HepG2 (cell line): Measurements from ENCODE around the gene STX5. TPM values are rescaled to one million over a fixed set of nuclear protein-coding genes. Genes with fewer than 3 reads are reported as not detected.

Experiments used
- CBX2 ChIP-seq, 2 experiments: fragments of 200-600 bp in 1 of 2; sonication (generic); formaldehyde crosslinking in 1 of 2; IDR thresholded peaks; 2 replicates each; pipeline versions ENCODE4 v1.7.0 to v1.8.1; 2018 to 2022; ENCODE audit warnings: low read depth in 2 of 2, low read length in 1 of 2, mild to moderate bottlenecking in 1 of 2, missing genetic modification reagents in 1 of 2
- DPF2 ChIP-seq: sonication (generic); formaldehyde crosslinking; IDR thresholded peaks from 2 replicates; pipeline ENCODE4 v1.4.0; 2020; ENCODE audit warnings: mild to moderate bottlenecking, low read depth, missing genetic modification reagents, borderline replicate concordance
- ELF4 ChIP-seq: sonication (generic); formaldehyde crosslinking; IDR thresholded peaks from 2 replicates; pipeline ENCODE4 v1.5.0; 2020; ENCODE audit warnings: missing genetic modification reagents, mild to moderate bottlenecking, moderate library complexity, borderline replicate concordance
- JUND ChIP-seq: sonication (generic); formaldehyde crosslinking; IDR thresholded peaks from 2 replicates; pipeline ENCODE4 v1.8.0; 2022; ENCODE audit warnings: mild to moderate bottlenecking, missing genetic modification reagents
- TEF ChIP-seq: sonication (generic); formaldehyde crosslinking; IDR thresholded peaks from 2 replicates; pipeline ENCODE4 v1.5.0; 2020; ENCODE audit warnings: missing genetic modification reagents
- ZFP82 ChIP-seq: sonication (generic); formaldehyde crosslinking; IDR thresholded peaks from 2 replicates; pipeline ENCODE4 v1.5.1; 2020; ENCODE audit warnings: mild to moderate bottlenecking, missing genetic modification reagents, borderline replicate concordance
- ZIK1 ChIP-seq: sonication (generic); formaldehyde crosslinking; IDR thresholded peaks from 2 replicates; pipeline ENCODE4 v1.5.0; 2020; ENCODE audit warnings: mild to moderate bottlenecking, low read depth, missing genetic modification reagents, borderline replicate concordance
- ZMYM2 ChIP-seq: sonication (generic); formaldehyde crosslinking; IDR thresholded peaks from 2 replicates; pipeline ENCODE4 v1.8.0; 2022; ENCODE audit warnings: mild to moderate bottlenecking, missing genetic modification reagents
- ZNF142 ChIP-seq: sonication (generic); formaldehyde crosslinking; IDR thresholded peaks from 2 replicates; pipeline ENCODE4 v1.4.0; 2020; ENCODE audit warnings: missing genetic modification reagents
- ZNF20 ChIP-seq: sonication (generic); formaldehyde crosslinking; IDR thresholded peaks from 2 replicates; pipeline ENCODE4 v1.4.0; 2020; ENCODE audit warnings: mild to moderate bottlenecking, moderate library complexity, missing genetic modification reagents
- ZNF510 ChIP-seq: sonication (generic); formaldehyde crosslinking; IDR thresholded peaks from 2 replicates; pipeline ENCODE4 v1.4.0; 2020; ENCODE audit warnings: low read depth, mild to moderate bottlenecking, missing genetic modification reagents
- ZNF570 ChIP-seq: sonication (generic); formaldehyde crosslinking; IDR thresholded peaks from 2 replicates; pipeline ENCODE4 v1.4.0; 2020; ENCODE audit warnings: mild to moderate bottlenecking, missing genetic modification reagents, borderline replicate concordance
- ZNF780A ChIP-seq: sonication (generic); formaldehyde crosslinking; IDR thresholded peaks from 2 replicates; pipeline ENCODE4 v1.8.0; 2022; ENCODE audit warnings: mild to moderate bottlenecking, missing genetic modification reagents, moderate library complexity
- polyA plus RNA-seq, 8 experiments: library from polyadenylated mRNA; depleted of rRNA in 3 of 8; stranded (reverse) in 7 of 8; unstranded in 1 of 8; fragments of >200 nt; fragmentation: Illumina TruSeq in 4 of 8; extraction: Trizol in 4 of 8; gene quantifications; 2 replicates each; pipeline versions ENCODE4 v1.2.1 to v1.2.3, GENCODE V29; 2011 to 2016; ENCODE audit warnings: low read depth in 4 of 8, missing spikeins in 1 of 8, mixed read lengths in 1 of 8; ENCODE audit not compliant: insufficient read depth in 1 of 8
- total RNA-seq, 5 experiments: library from RNA; depleted of rRNA; stranded (reverse); fragments of >200 nt; fragmentation: Illumina TruSeq; extraction: Trizol; gene quantifications; 2 replicates each; pipeline ENCODE4 v1.2.3, GENCODE V29; 2016; ENCODE audit warnings: low read depth in 1 of 5
- TF ChIP-seq, protein P1 (sequence below): sonication (generic); formaldehyde crosslinking; IDR thresholded peaks from 2 replicates; pipeline ENCODE4 v1.9.0; 2021; ENCODE audit warnings: missing genetic modification reagents, borderline replicate concordance
- TF ChIP-seq, protein P2 (sequence below): sonication (generic); formaldehyde crosslinking; IDR thresholded peaks from 2 replicates; pipeline ENCODE4 v1.5.0; 2020; ENCODE audit warnings: mild to moderate bottlenecking, missing genetic modification reagents, borderline replicate concordance

The STX5 gene
- total and polyA plus RNA-seq, 2 of the 13 experiments (the other 11 are each of a cell fraction or from before 2014, with no cell fraction given): 26.9 to 30.0 TPM

- TF ChIP-seq CBX2 (IDR thresholded peaks at IDR 0.05; ENCODE audit: low read depth, low read length): no peak
- TF ChIP-seq CBX2 (CRISPR knock-in tag; IDR thresholded peaks at IDR 0.05; ENCODE audit: low read depth): no peak
- TF ChIP-seq, protein P1, sequence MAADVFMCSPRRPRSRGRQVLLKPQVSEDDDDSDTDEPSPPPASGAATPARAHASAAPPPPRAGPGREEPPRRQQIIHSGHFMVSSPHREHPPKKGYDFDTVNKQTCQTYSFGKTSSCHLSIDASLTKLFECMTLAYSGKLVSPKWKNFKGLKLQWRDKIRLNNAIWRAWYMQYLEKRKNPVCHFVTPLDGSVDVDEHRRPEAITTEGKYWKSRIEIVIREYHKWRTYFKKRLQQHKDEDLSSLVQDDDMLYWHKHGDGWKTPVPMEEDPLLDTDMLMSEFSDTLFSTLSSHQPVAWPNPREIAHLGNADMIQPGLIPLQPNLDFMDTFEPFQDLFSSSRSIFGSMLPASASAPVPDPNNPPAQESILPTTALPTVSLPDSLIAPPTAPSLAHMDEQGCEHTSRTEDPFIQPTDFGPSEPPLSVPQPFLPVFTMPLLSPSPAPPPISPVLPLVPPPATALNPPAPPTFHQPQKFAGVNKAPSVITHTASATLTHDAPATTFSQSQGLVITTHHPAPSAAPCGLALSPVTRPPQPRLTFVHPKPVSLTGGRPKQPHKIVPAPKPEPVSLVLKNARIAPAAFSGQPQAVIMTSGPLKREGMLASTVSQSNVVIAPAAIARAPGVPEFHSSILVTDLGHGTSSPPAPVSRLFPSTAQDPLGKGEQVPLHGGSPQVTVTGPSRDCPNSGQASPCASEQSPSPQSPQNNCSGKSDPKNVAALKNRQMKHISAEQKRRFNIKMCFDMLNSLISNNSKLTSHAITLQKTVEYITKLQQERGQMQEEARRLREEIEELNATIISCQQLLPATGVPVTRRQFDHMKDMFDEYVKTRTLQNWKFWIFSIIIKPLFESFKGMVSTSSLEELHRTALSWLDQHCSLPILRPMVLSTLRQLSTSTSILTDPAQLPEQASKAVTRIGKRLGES (CRISPR knock-in tag): no peak
- TF ChIP-seq ZNF142 (CRISPR knock-in tag): no peak
- no peak for TF ChIP-seq ZNF20
- TF ChIP-seq DPF2 (CRISPR knock-in tag): no peak
- no peak for TF ChIP-seq ZNF570
- no peak for TF ChIP-seq ZMYM2 (CRISPR knock-in tag)
- no peak; the same call in 1 of the 2 replicates for TF ChIP-seq ZIK1 (CRISPR knock-in tag)
- TF ChIP-seq, protein P2, sequence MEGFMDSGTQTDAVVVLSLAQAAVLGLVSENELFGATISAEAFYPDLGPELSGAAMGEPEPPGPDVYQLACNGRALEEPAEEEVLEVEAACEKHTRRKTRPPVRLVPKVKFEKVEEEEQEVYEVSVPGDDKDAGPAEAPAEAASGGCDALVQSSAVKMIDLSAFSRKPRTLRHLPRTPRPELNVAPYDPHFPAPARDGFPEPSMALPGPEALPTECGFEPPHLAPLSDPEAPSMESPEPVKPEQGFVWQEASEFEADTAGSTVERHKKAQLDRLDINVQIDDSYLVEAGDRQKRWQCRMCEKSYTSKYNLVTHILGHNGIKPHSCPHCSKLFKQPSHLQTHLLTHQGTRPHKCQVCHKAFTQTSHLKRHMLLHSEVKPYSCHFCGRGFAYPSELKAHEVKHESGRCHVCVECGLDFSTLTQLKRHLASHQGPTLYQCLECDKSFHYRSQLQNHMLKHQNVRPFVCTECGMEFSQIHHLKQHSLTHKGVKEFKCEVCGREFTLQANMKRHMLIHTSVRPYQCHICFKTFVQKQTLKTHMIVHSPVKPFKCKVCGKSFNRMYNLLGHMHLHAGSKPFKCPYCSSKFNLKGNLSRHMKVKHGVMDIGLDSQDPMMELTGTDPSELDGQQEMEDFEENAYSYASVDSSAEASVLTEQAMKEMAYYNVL (CRISPR knock-in tag): no peak
- 0 out of 2 replicates have a peak, but pooled peaks have one; percentile 77 for TF ChIP-seq ELF4 (CRISPR knock-in tag)
- no peak for TF ChIP-seq ZNF510 (CRISPR knock-in tag)
- TF ChIP-seq TEF (CRISPR knock-in tag): no peak
- TF ChIP-seq JUND: no peak
- TF ChIP-seq ZNF780A (CRISPR knock-in tag): no peak
- no peak for TF ChIP-seq ZFP82
Measured at GRCh38 chr11:62842171-62842741, 10.4 kb upstream of the STX5 start (continued).
